ENCODE measurements around the gene RPP25L. TPM values are rescaled to one million over a fixed set of nuclear protein-coding genes. Genes with fewer than 3 reads are reported as not detected.

Gene RPP25L
- total and polyA plus RNA-seq, 10 of the 15 experiments (the other 5 are each of a cell fraction or from before 2014, with no cell fraction given), result 7.7 to 30.2 (median 16.8) TPM

DNA sequence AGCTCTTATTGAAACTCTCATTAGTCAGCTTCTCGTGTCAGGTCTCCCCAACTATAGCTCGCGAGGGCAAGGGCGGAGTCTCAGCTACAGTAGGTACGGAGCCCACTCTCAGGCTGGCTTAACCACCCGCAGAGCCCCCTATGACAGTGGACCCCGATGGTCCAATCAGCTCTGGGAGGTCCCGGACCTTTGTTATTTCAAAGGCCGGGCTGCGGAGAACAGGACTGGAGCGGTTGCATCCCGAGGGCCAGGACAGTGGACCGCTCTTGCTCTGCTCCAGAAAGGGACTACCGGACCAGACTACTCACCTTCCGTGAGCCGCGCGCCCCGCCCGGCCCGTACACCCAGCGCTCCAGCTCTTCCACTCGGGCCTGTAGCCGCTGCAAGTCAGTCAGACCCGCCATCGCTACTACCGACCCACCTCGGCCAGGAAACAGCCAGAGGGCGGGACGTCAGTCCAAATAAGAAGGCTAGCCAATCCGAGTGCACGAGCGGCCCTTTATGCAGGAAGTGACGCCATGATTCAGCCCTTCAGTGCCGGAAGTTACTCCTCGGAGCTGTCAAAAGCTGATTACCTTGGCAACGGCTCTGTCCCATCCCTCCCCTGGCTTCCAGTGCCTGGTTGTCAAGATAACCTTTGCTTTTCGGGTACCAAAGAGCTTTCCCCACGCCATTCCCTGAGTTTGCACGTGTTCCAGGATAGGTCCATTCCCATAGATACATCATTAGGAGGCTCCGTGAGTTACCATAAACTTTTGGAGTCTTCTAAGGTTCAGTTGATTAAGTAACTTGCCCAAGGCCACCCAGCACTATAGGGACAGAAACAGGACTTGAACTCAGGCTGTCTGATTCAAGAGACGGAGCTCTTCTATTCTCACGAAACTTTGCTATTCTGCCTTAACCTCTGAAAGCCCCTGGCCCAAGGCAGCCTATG lies 8.4 kb upstream of the RPP25L start, which contains the start of gene DCTN3 (continued):
- TF ChIP-seq, protein P1, sequence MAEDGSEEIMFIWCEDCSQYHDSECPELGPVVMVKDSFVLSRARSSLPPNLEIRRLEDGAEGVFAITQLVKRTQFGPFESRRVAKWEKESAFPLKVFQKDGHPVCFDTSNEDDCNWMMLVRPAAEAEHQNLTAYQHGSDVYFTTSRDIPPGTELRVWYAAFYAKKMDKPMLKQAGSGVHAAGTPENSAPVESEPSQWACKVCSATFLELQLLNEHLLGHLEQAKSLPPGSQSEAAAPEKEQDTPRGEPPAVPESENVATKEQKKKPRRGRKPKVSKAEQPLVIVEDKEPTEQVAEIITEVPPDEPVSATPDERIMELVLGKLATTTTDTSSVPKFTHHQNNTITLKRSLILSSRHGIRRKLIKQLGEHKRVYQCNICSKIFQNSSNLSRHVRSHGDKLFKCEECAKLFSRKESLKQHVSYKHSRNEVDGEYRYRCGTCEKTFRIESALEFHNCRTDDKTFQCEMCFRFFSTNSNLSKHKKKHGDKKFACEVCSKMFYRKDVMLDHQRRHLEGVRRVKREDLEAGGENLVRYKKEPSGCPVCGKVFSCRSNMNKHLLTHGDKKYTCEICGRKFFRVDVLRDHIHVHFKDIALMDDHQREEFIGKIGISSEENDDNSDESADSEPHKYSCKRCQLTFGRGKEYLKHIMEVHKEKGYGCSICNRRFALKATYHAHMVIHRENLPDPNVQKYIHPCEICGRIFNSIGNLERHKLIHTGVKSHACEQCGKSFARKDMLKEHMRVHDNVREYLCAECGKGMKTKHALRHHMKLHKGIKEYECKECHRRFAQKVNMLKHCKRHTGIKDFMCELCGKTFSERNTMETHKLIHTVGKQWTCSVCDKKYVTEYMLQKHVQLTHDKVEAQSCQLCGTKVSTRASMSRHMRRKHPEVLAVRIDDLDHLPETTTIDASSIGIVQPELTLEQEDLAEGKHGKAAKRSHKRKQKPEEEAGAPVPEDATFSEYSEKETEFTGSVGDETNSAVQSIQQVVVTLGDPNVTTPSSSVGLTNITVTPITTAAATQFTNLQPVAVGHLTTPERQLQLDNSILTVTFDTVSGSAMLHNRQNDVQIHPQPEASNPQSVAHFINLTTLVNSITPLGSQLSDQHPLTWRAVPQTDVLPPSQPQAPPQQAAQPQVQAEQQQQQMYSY (CRISPR knock-in tag; IDR thresholded peaks at IDR 0.05), result no peak
- TF ChIP-seq MEF2A (IDR thresholded peaks at IDR 0.05; ENCODE audit: insufficient read depth, low read depth, low read length), result no peak
- TF ChIP-seq, protein P2, sequence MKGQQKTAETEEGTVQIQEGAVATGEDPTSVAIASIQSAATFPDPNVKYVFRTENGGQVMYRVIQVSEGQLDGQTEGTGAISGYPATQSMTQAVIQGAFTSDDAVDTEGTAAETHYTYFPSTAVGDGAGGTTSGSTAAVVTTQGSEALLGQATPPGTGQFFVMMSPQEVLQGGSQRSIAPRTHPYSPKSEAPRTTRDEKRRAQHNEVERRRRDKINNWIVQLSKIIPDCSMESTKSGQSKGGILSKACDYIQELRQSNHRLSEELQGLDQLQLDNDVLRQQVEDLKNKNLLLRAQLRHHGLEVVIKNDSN (IDR thresholded peaks at IDR 0.05; ENCODE audit: borderline replicate concordance, extremely low read length, insufficient read depth, low read depth, low read length), result no peak
- TF ChIP-seq, protein P3, sequence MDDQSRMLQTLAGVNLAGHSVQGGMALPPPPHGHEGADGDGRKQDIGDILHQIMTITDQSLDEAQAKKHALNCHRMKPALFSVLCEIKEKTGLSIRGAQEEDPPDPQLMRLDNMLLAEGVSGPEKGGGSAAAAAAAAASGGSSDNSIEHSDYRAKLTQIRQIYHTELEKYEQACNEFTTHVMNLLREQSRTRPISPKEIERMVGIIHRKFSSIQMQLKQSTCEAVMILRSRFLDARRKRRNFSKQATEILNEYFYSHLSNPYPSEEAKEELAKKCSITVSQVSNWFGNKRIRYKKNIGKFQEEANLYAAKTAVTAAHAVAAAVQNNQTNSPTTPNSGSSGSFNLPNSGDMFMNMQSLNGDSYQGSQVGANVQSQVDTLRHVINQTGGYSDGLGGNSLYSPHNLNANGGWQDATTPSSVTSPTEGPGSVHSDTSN (IDR thresholded peaks at IDR 0.05; ENCODE audit: insufficient replicate concordance, low read depth, low read length), result peak; percentile 81
- no peak for TF ChIP-seq ZNF207 (IDR thresholded peaks at IDR 0.05; ENCODE audit: borderline replicate concordance)
- no peak for TF ChIP-seq RUNX3 (IDR thresholded peaks at IDR 0.05; ENCODE audit: low read length)
- no peak for TF ChIP-seq IKZF2 (IDR thresholded peaks at IDR 0.05)
- peak; percentile 50; the same call in 1 of the 2 replicates for TF ChIP-seq NKRF (conservative IDR thresholded peaks at IDR 0.05)
- peak; percentile 78 for TF ChIP-seq ATF7 (IDR thresholded peaks at IDR 0.05; ENCODE audit: low read depth)
- TF ChIP-seq POLR2AphosphoS5 (IDR thresholded peaks at IDR 0.05; ENCODE audit: low read length), result peak; percentile 81
- TF ChIP-seq ESRRA (IDR thresholded peaks at IDR 0.05; ENCODE audit: low read length), result no peak
- TF ChIP-seq HDAC6 (IDR thresholded peaks at IDR 0.05; ENCODE audit: unreplicated experiment), result no peak
- no peak for TF ChIP-seq HDAC2 (IDR thresholded peaks at IDR 0.05)
- TF ChIP-seq KAT2A (conservative IDR thresholded peaks at IDR 0.05; ENCODE audit: control insufficient read depth, low read depth, low read length), result no peak
- no peak for TF ChIP-seq BCLAF1 (IDR thresholded peaks at IDR 0.05)
- peak; percentile 14; the same call in 1 of the 2 replicates for TF ChIP-seq BACH1 (IDR thresholded peaks at IDR 0.05; ENCODE audit: borderline replicate concordance)
- no peak for TF ChIP-seq ZSCAN29 (IDR thresholded peaks at IDR 0.05)
- TF ChIP-seq CREB1 (IDR thresholded peaks at IDR 0.05; ENCODE audit: low read depth), result peak; percentile 93

Data from GM12878 (cell line).